GM21723 (cell line): ENCODE results near the gene NEK8.
"Not testable (repeated sequence)": the region's sequence is repeated elsewhere in the genome, so short reads cannot be mapped to it uniquely, and the experiment has no call there.

ENCODE experiments used
- ATAC-seq: cut with Tn5 transposase; IDR thresholded peaks from one replicate; pipeline ENCODE4 v1.9.1; 2021; ENCODE audit warnings: mild to moderate bottlenecking, moderate library complexity; ENCODE audit not compliant: unreplicated experiment

Gene NEK8

GRCh38 chr17:28759256-28759865 is 30.8 kb downstream of the NEK8 start:
- ATAC-seq = no peak

GRCh38 chr17:28760601-28761562 is 32.3 kb downstream of the NEK8 start:
- no peak for ATAC-seq

- ATAC-seq = peak; percentile 63
These were observed 34.7 kb downstream of the NEK8 start for GRCh38 chr17:28763137-28763799.

- ATAC-seq = peak; percentile 42
These were observed 35.2 kb downstream of the NEK8 start for GRCh38 chr17:28763804-28764266.

- no peak for ATAC-seq
These were observed 36.5 kb downstream of the NEK8 start for GRCh38 chr17:28765038-28765437.

- no peak for ATAC-seq
These were observed 45.1 kb downstream of the NEK8 start for GRCh38 chr17:28773736-28774135.

- ATAC-seq = no peak
These were observed 45.6 kb downstream of the NEK8 start for GRCh38 chr17:28774206-28774605.

GRCh38 chr17:28777178-28777577 is 48.6 kb downstream of the NEK8 start:
- ATAC-seq = no peak

GRCh38 chr17:28779601-28780000 is 51.0 kb downstream of the NEK8 start:
- ATAC-seq = not testable (repeated sequence)

GRCh38 chr17:28783161-28783560 is 54.6 kb downstream of the NEK8 start:
- no peak for ATAC-seq

- ATAC-seq = no peak
These were observed 59.5 kb downstream of the NEK8 start for GRCh38 chr17:28788100-28788499.
